HG02759 (cell line): ENCODE results near the gene TXNDC8.
"Not testable (repeated sequence)": the region's sequence is repeated elsewhere in the genome, so short reads cannot be mapped to it uniquely, and the experiment has no call there.

Experiments
- ATAC-seq: cut with Tn5 transposase; IDR thresholded peaks from one replicate; pipeline ENCODE4 v1.9.1; 2021; ENCODE audit warnings: mild to moderate bottlenecking, moderate library complexity; ENCODE audit not compliant: unreplicated experiment

The TXNDC8 gene

GRCh38 chr9:110328763-110329162 lies 8.9 kb downstream of the TXNDC8 start:
- no peak for ATAC-seq

- no peak for ATAC-seq
Measured at GRCh38 chr9:110327716-110328115, 9.9 kb downstream of the TXNDC8 start.

GRCh38 chr9:110323818-110324217 lies 13.8 kb downstream of the TXNDC8 start:
- no peak for ATAC-seq

- no peak for ATAC-seq
Measured at GRCh38 chr9:110320651-110321445, 16.8 kb downstream of the TXNDC8 start.

- ATAC-seq, result no peak
Measured at GRCh38 chr9:110319781-110320492, 17.7 kb downstream of the TXNDC8 start.

- no peak for ATAC-seq
Measured at GRCh38 chr9:110317911-110318310, 19.8 kb downstream of the TXNDC8 start.

- ATAC-seq, result peak; percentile 96
Measured at GRCh38 chr9:110316261-110317075, 21.2 kb downstream of the TXNDC8 start.

GRCh38 chr9:110311978-110312377 lies 25.7 kb downstream of the TXNDC8 start:
- not testable (repeated sequence) for ATAC-seq

GRCh38 chr9:110309681-110310080 lies 28.0 kb downstream of the TXNDC8 start:
- ATAC-seq, result no peak

GRCh38 chr9:110308633-110309038 lies 29.0 kb downstream of the TXNDC8 start:
- ATAC-seq, result no peak

- no peak for ATAC-seq
Measured at GRCh38 chr9:110307191-110307590, 30.5 kb downstream of the TXNDC8 start.

GRCh38 chr9:110303133-110303532 lies 34.5 kb downstream of the TXNDC8 start:
- no peak for ATAC-seq

- no peak for ATAC-seq
Measured at GRCh38 chr9:110298043-110298605, 39.5 kb downstream of the TXNDC8 start.

GRCh38 chr9:110293248-110293647 lies 44.4 kb downstream of the TXNDC8 start:
- no peak for ATAC-seq

- no peak for ATAC-seq
Measured at GRCh38 chr9:110291921-110292557, 45.6 kb downstream of the TXNDC8 start.

- no peak for ATAC-seq
Measured at GRCh38 chr9:110290001-110290400, 47.7 kb downstream of the TXNDC8 start.

GRCh38 chr9:110288503-110288902 lies 49.2 kb downstream of the TXNDC8 start:
- ATAC-seq, result no peak

GRCh38 chr9:110287289-110287680 lies 50.4 kb downstream of the TXNDC8 start:
- ATAC-seq, result no peak

- peak; percentile 31 for ATAC-seq
Measured at GRCh38 chr9:110284211-110284844, 53.3 kb downstream of the TXNDC8 start.

GRCh38 chr9:110283751-110284150 lies 53.9 kb downstream of the TXNDC8 start:
- peak; percentile 74 for ATAC-seq
